ENCODE results near the gene ZNF385B. TPM values are rescaled to one million over a fixed set of nuclear protein-coding genes. Genes with fewer than 3 reads are reported as not detected.

Gene ZNF385B
- total and polyA plus RNA-seq, 8 donors, result 1.8 to 41.4 (median 3.5) TPM; not detected in 1

GRCh38 chr2:179536185-179536584 is 325.2 kb downstream of the ZNF385B start:
- 96 to 100% (median 98%) methylated on average over 1 of the region's 1 CpG for WGBS, 5 donors
- Histone ChIP-seq H3K4me3 (no peak overlapping the region), H3K27ac (no peak overlapping the region), H3K9me3 (peaks cover 0 to 11% (median 3%) of the 10 kb centered on the region in 4 donors), H3K36me3 (peaks cover 0 to 5% (median 0%) of the 10 kb centered on the region in 4 donors), H3K4me1 (no peaks in the 10 kb centered on the region), H3K27me3 (no peaks in the 10 kb centered on the region)
- no peak for DNase-seq
- intact Hi-C loops (cut with DNase I; ENCODE audit: low total_unique reads), result no loop called here
- TF ChIP-seq POLR2AphosphoS5 (IDR thresholded peaks at IDR 0.05) (no peak), EP300 (IDR thresholded peaks at IDR 0.05) (no peak), POLR2A (IDR thresholded peaks at IDR 0.05) (no peak), CTCF (IDR thresholded peaks at IDR 0.05) (no peak)

GRCh38 chr2:179533875-179534274 is 327.5 kb downstream of the ZNF385B start:
- Histone ChIP-seq H3K27me3 (no peaks in the 10 kb centered on the region), H3K9me3 (peaks cover 0 to 3% (median 1%) of the 10 kb centered on the region in 4 donors), H3K36me3 (peaks cover 0 to 1% (median 0%) of the 10 kb centered on the region in 4 donors), H3K27ac (no peak overlapping the region), H3K4me1 (no peaks in the 10 kb centered on the region), H3K4me3 (no peak overlapping the region)
- DNase-seq, result no peak
- TF ChIP-seq POLR2A (IDR thresholded peaks at IDR 0.05) (no peak), POLR2AphosphoS5 (IDR thresholded peaks at IDR 0.05) (no peak), CTCF (IDR thresholded peaks at IDR 0.05) (no peak), EP300 (IDR thresholded peaks at IDR 0.05) (no peak)
- intact Hi-C loops (cut with DNase I; ENCODE audit: low total_unique reads), result no loop called here
- 95 to 100% (median 97%) methylated on average over 1 of the region's 1 CpG for WGBS, 5 donors

- H3K27me3 ChIP-seq, result no peaks in the 10 kb centered on the region
- H3K4me3 ChIP-seq, result no peak overlapping the region
- intact Hi-C loops (cut with DNase I; ENCODE audit: low total_unique reads), result no loop called here
- H3K36me3 ChIP-seq, result no peaks in the 10 kb centered on the region
- 67 to 78% (median 68%) methylated on average over 2 of the region's 2 CpGs for WGBS, 5 donors
- H3K27ac ChIP-seq, result no peak overlapping the region
- DNase-seq, result peak in 1 of 2 donors; percentile 7
- TF ChIP-seq POLR2AphosphoS5 (IDR thresholded peaks at IDR 0.05) (no peak), CTCF (IDR thresholded peaks at IDR 0.05) (no peak), POLR2A (IDR thresholded peaks at IDR 0.05) (no peak), EP300 (IDR thresholded peaks at IDR 0.05) (no peak)
- no peaks in the 10 kb centered on the region for H3K9me3 ChIP-seq
- H3K4me1 ChIP-seq, result no peaks in the 10 kb centered on the region
These were observed 328.5 kb downstream of the ZNF385B start for GRCh38 chr2:179532863-179533278.

GRCh38 chr2:179528576-179529069 is 332.8 kb downstream of the ZNF385B start:
- intact Hi-C loops (cut with DNase I; ENCODE audit: low total_unique reads), result no loop called here

More at GRCh38 chr2:179528576-179529069, 332.8 kb downstream of the ZNF385B start:
- DNase-seq, result no peak
- Histone ChIP-seq H3K9me3 (no peaks in the 10 kb centered on the region), H3K36me3 (no peaks in the 10 kb centered on the region), H3K4me1 (no peaks in the 10 kb centered on the region), H3K4me3 (no peak overlapping the region), H3K27ac (no peak overlapping the region), H3K27me3 (no peaks in the 10 kb centered on the region)
- WGBS, 5 donors, result 86 to 92% (median 90%) methylated on average over 2 of the region's 2 CpGs
- TF ChIP-seq EP300 (IDR thresholded peaks at IDR 0.05), result no peak
- TF ChIP-seq POLR2AphosphoS5 (IDR thresholded peaks at IDR 0.05), result no peak
- no peak for TF ChIP-seq POLR2A (IDR thresholded peaks at IDR 0.05)
- TF ChIP-seq CTCF (IDR thresholded peaks at IDR 0.05), result no peak

Measured in stomach (tissue), 9 donors.